ENCODE measurements around the gene PCDHB12. TPM values are rescaled to one million over a fixed set of nuclear protein-coding genes. Genes with fewer than 3 reads are reported as not detected.
A peak's percentile ranks its signal among the peaks of the same experiment; 100 is the strongest.
"Not testable (repeated sequence)": the region's sequence is repeated elsewhere in the genome, so short reads cannot be mapped to it uniquely, and the experiment has no call there.

The PCDHB12 gene
- 5.8 to 6.4 TPM (median 6.1 TPM) in 3 replicates for total RNA-seq

DNA sequence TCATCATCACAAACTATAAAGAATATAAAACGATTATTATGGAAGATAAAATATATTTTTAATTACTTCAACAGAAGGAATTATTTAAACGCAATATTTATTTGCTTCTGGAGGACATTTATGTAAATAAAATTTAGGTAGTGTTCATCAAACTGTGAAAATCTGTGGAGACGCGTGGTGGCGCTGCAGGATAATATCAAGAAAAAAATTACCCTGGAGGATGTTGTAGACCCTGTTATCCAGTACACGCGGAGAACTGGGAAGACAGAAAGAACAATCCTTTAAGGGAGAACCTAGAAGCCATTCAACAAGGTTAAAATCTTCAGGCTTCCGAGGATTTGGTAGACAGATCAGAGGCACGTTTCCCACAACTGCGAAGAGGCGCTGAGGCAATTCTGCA, at the start of gene PCDHB12:
TSS of gene PCDHB12 (plus strand) at position 242 of the 400 bp plus-strand sequence. CDS start 189 bp downstream, outside the sequence.
- Mint-ChIP-seq H3K4me3 (peak within 1 kb of the TSS; percentile 36), H3K27ac (no peak within 1 kb of the TSS), H3K36me3 (peaks cover 50% of the 10 kb centered on the region), H3K27me3 (ENCODE audit: low read depth) (no peaks in the 10 kb centered on the region), H3K9me3 (peaks cover 62% of the 10 kb centered on the region), H3K4me1 (no peaks in the 10 kb centered on the region)
- DNase-seq (ENCODE audit: low spot score in 2 of 2, unreplicated experiment in 2 of 2): no peak
- TF ChIP-seq, protein P1, sequence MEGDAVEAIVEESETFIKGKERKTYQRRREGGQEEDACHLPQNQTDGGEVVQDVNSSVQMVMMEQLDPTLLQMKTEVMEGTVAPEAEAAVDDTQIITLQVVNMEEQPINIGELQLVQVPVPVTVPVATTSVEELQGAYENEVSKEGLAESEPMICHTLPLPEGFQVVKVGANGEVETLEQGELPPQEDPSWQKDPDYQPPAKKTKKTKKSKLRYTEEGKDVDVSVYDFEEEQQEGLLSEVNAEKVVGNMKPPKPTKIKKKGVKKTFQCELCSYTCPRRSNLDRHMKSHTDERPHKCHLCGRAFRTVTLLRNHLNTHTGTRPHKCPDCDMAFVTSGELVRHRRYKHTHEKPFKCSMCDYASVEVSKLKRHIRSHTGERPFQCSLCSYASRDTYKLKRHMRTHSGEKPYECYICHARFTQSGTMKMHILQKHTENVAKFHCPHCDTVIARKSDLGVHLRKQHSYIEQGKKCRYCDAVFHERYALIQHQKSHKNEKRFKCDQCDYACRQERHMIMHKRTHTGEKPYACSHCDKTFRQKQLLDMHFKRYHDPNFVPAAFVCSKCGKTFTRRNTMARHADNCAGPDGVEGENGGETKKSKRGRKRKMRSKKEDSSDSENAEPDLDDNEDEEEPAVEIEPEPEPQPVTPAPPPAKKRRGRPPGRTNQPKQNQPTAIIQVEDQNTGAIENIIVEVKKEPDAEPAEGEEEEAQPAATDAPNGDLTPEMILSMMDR (IDR thresholded peaks at IDR 0.05; ENCODE audit: unreplicated experiment): peak; percentile 4

DNA sequence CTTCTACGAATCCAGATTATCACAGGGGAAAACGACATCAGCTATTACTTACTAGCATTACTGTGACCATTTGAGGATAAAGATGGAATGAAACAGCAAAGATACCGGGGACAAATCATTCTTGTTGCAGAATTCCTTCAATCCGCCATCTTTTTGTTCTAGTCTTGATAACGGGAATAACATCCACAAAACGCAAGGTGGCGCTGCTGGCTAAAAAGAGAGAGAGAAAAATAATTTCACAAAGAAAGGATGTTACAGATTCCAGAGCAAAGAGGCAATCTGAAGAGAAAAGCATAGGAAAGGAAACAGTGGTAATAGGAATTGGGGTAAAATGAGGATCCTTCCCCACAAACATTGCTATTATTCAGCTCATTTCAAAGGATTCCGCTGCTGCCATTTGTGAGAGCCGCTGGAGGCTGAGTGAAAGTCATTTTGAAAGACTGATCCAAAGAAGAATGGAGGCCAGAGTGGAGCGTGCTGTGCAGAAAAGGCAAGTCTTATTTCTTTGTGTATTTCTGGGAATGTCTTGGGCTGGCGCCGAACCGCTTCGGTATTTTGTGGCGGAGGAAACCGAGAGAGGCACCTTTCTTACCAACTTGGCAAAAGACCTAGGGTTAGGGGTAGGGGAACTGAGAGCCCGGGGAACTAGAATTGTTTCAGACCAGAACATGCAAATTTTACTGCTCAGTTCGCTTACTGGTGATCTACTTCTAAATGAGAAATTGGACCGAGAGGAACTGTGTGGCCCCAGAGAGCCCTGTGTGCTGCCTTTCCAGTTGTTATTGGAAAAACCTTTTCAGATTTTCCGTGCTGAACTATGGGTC, 35.9 kb upstream of the PCDHB12 start, which contains the start of gene PCDHB7:
TSS of gene PCDHB7 (plus strand) at position 264 of the 824 bp plus-strand sequence. CDS start at position 456, 192 bp downstream.
- TF ChIP-seq, protein P1 (IDR thresholded peaks at IDR 0.05; ENCODE audit: unreplicated experiment): peak; percentile 47
- H3K4me1 Mint-ChIP-seq: no peaks in the 10 kb centered on the region
- no peak within 1 kb of the TSS for H3K27ac Mint-ChIP-seq
- DNase-seq (ENCODE audit: low spot score in 2 of 2, unreplicated experiment in 2 of 2): no peak
- no peak within 1 kb of the TSS for H3K4me3 Mint-ChIP-seq
- peaks cover 1% of the 10 kb centered on the region for H3K27me3 Mint-ChIP-seq (ENCODE audit: low read depth)
- H3K9me3 Mint-ChIP-seq: peaks cover 46% of the 10 kb centered on the region
- peaks cover 13% of the 10 kb centered on the region for H3K36me3 Mint-ChIP-seq

DNA sequence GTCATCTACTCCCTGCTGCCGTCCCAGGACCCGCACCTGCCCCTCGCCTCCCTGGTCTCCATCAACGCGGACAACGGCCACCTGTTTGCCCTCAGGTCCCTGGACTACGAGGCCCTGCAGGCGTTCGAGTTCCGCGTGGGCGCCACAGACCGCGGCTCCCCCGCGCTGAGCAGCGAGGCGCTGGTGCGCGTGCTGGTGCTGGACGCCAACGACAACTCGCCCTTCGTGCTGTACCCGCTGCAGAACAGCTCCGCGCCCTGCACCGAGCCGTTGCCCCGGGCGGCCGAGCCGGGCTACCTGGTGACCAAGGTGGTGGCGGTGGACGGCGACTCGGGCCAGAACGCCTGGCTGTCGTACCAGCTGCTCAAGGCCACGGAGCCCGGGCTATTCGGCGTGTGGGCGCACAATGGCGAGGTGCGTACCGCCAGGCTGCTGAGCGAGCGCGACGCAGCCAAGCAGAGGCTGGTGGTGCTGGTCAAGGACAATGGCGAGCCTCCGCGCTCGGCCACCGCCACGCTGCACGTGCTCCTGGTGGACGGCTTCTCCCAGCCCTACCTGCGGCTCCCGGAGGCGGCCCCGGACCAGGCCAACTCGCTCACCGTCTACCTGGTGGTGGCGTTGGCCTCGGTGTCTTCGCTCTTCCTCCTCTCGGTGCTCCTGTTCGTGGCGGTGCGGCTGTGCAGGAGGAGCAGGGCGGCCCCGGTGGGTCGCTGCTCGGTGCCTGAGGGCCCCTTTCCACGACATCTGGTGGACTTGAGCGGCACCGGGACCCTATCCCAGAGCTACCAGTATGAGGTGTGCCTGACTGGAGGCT, 34.0 kb upstream of the PCDHB12 start:
- H3K36me3 Mint-ChIP-seq; H3K4me3 Mint-ChIP-seq; H3K27me3 Mint-ChIP-seq (ENCODE audit: low read depth); H3K27ac Mint-ChIP-seq; H3K4me1 Mint-ChIP-seq; DNase-seq (ENCODE audit: low spot score in 2 of 2, unreplicated experiment in 2 of 2): not testable (repeated sequence)
- peaks cover 31% of the 10 kb centered on the region for H3K9me3 Mint-ChIP-seq

DNA sequence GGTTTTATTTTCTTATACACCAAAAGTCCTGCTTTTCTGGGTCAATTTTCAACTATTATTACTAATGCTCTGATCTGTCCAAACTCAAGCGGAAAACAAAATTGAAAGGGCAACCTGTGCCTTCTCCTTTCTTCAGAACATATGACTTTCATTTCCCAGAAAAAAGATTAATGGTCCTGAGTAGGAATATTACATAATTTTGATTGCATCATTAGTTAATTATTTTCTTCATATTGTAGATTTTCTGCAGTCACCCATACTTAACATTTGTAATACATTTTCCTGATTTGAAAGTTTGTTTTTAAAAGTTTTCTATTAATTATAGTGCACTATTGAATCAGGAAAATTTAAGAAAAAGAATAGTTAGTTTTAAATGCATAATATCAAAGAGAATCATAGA, 32.6 kb upstream of the PCDHB12 start:
- TF ChIP-seq, protein P1 (IDR thresholded peaks at IDR 0.05; ENCODE audit: unreplicated experiment): no peak
- no peak for DNase-seq (ENCODE audit: low spot score in 2 of 2, unreplicated experiment in 2 of 2)
- H3K27me3 Mint-ChIP-seq (ENCODE audit: low read depth): no peaks in the 10 kb centered on the region
- H3K27ac Mint-ChIP-seq: no peak overlapping the region
- H3K4me1 Mint-ChIP-seq: no peaks in the 10 kb centered on the region
- H3K36me3 Mint-ChIP-seq: peaks cover 10% of the 10 kb centered on the region
- peaks cover 28% of the 10 kb centered on the region for H3K9me3 Mint-ChIP-seq
- no peak overlapping the region for H3K4me3 Mint-ChIP-seq

DNA sequence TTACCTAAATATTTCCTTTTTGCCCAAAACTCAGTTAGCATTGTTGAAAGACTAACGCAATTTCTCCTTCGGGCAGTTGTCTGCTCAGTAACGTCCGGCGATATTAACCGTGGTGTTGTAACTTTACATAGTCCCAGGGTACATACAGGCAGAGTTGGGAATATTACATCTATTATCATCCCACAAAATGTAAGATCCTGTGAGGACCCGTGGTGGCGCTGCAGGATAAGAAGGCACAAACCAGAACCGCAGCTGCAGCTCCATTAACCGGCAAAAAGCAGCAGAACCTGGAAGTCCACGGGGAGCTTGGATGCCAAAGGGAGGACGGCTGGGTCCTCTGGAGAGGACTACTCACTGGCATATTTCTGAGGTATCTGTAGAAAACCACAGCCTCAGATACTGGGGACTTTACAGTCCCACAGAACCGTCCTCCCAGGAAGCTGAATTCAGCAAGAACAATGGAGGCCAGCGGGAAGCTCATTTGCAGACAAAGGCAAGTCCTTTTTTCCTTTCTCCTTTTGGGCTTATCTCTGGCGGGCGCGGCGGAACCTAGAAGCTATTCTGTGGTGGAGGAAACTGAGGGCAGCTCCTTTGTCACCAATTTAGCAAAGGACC, 30.8 kb upstream of the PCDHB12 start, which contains the start of gene PCDHB8:
TSS of gene PCDHB8 (plus strand) at position 214 of the 615 bp plus-strand sequence. CDS start at position 459, 245 bp downstream.
- Mint-ChIP-seq H3K36me3 (peaks cover 20% of the 10 kb centered on the region), H3K9me3 (peaks cover 31% of the 10 kb centered on the region)
- not testable (repeated sequence) for DNase-seq (ENCODE audit: low spot score in 2 of 2, unreplicated experiment in 2 of 2); H3K4me3 Mint-ChIP-seq; H3K27ac Mint-ChIP-seq; H3K27me3 Mint-ChIP-seq (ENCODE audit: low read depth); H3K4me1 Mint-ChIP-seq

DNA sequence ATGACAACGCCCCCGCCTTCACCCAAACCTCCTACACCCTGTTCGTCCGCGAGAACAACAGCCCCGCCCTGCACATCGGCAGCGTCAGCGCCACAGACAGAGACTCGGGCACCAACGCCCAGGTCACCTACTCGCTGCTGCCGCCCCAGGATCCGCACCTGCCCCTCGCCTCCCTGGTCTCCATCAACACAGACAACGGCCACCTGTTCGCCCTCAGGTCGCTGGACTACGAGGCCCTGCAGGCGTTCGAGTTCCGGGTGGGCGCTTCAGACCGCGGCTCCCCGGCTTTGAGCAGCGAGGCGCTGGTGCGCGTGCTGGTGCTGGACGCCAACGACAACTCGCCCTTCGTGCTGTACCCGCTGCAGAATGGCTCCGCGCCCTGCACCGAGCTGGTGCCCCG, 29.1 kb upstream of the PCDHB12 start:
- Mint-ChIP-seq H3K9me3 (peaks cover 31% of the 10 kb centered on the region), H3K36me3 (peaks cover 24% of the 10 kb centered on the region)
- H3K4me3 Mint-ChIP-seq; H3K4me1 Mint-ChIP-seq; H3K27ac Mint-ChIP-seq; DNase-seq (ENCODE audit: low spot score in 2 of 2, unreplicated experiment in 2 of 2); H3K27me3 Mint-ChIP-seq (ENCODE audit: low read depth): not testable (repeated sequence)

DNA sequence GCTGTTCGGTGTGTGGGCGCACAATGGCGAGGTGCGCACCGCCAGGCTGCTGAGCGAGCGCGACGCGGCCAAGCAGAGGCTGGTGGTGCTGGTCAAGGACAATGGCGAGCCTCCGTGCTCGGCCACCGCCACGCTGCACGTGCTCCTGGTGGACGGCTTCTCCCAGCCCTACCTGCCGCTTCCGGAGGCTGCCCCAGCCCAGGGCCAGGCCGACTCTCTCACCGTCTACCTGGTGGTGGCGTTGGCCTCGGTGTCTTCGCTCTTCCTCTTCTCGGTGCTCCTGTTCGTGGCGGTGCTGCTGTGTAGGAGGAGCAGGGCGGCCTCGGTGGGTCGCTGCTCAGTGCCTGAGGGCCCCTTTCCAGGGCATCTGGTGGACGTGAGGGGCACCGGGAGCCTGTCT, 28.6 kb upstream of the PCDHB12 start:
- H3K4me3 Mint-ChIP-seq; H3K27me3 Mint-ChIP-seq (ENCODE audit: low read depth); H3K27ac Mint-ChIP-seq; DNase-seq (ENCODE audit: low spot score in 2 of 2, unreplicated experiment in 2 of 2); H3K4me1 Mint-ChIP-seq: not testable (repeated sequence)
- Mint-ChIP-seq H3K9me3 (peaks cover 35% of the 10 kb centered on the region), H3K36me3 (peaks cover 30% of the 10 kb centered on the region)

Measured in mesothelial cell of epicardium (in vitro differentiated cells).